ENCODE data around the gene DEFB113. TPM values are rescaled to one million over a fixed set of nuclear protein-coding genes. Genes with fewer than 3 reads are reported as not detected.

DEFB113 gene
- polyA plus RNA-seq, result not detected

GRCh38 chr6:49969605-49970004 is at the start of gene DEFB113:
Gene DEFB113, minus strand, starts transcription at chr6:49969625. Its CDS starts 0 bp downstream, at chr6:49969625.
- Mint-ChIP-seq H3K27me3 (ENCODE audit: low read depth in 3 of 3) (peaks cover 0 to 2% (median 0%) of the 10 kb centered on the region in 3 donors), H3K4me3 (no peak within 1 kb of the TSS), H3K27ac (no peak within 1 kb of the TSS), H3K36me3 (no peaks in the 10 kb centered on the region), H3K4me1 (no peaks in the 10 kb centered on the region), H3K9me3 (peaks cover 1 to 41% (median 10%) of the 10 kb centered on the region in 6 donors)
- no peak for DNase-seq

- Mint-ChIP-seq H3K36me3 (no peaks in the 10 kb centered on the region), H3K4me3 (no peak overlapping the region)
Measured at GRCh38 chr6:50007819-50008218, 38.4 kb upstream of the DEFB113 start.

GRCh38 chr6:50003139-50003538 is 33.7 kb upstream of the DEFB113 start:
- no peak overlapping the region for H3K4me3 Mint-ChIP-seq
- H3K27ac Mint-ChIP-seq, result no peak overlapping the region
- no peaks in the 10 kb centered on the region for H3K27me3 Mint-ChIP-seq (ENCODE audit: low read depth in 3 of 3)
- no peaks in the 10 kb centered on the region for H3K4me1 Mint-ChIP-seq
- H3K36me3 Mint-ChIP-seq, result no peaks in the 10 kb centered on the region
- peaks cover 1 to 25% (median 9%) of the 10 kb centered on the region in 6 donors for H3K9me3 Mint-ChIP-seq
- no peak for DNase-seq

More at GRCh38 chr6:50007819-50008218, 38.4 kb upstream of the DEFB113 start:
- Mint-ChIP-seq H3K27ac (no peak overlapping the region), H3K27me3 (ENCODE audit: low read depth in 3 of 3) (no peaks in the 10 kb centered on the region), H3K9me3 (peaks cover 2 to 23% (median 10%) of the 10 kb centered on the region in 6 donors), H3K4me1 (no peaks in the 10 kb centered on the region)
- DNase-seq, result no peak

GRCh38 chr6:49995278-49995677 is 25.9 kb upstream of the DEFB113 start:
- H3K4me3 Mint-ChIP-seq, result no peak overlapping the region

GRCh38 chr6:49988900-49989299 is 19.5 kb upstream of the DEFB113 start:
- H3K4me1 Mint-ChIP-seq, result no peaks in the 10 kb centered on the region
- DNase-seq, result no peak
- no peak overlapping the region for H3K4me3 Mint-ChIP-seq
- no peak overlapping the region for H3K27ac Mint-ChIP-seq
- no peaks in the 10 kb centered on the region for H3K36me3 Mint-ChIP-seq
- peaks cover 0 to 2% (median 0%) of the 10 kb centered on the region in 3 donors for H3K27me3 Mint-ChIP-seq (ENCODE audit: low read depth in 3 of 3)
- H3K9me3 Mint-ChIP-seq, result peaks cover 0 to 32% (median 15%) of the 10 kb centered on the region in 6 donors

More at GRCh38 chr6:49995278-49995677, 25.9 kb upstream of the DEFB113 start:
- H3K9me3 Mint-ChIP-seq, result peaks cover 0 to 25% (median 10%) of the 10 kb centered on the region in 6 donors
- H3K27ac Mint-ChIP-seq, result no peak overlapping the region
- H3K27me3 Mint-ChIP-seq (ENCODE audit: low read depth in 3 of 3), result no peaks in the 10 kb centered on the region
- no peaks in the 10 kb centered on the region for H3K4me1 Mint-ChIP-seq
- no peak for DNase-seq
- no peaks in the 10 kb centered on the region for H3K36me3 Mint-ChIP-seq

- Mint-ChIP-seq H3K27ac (no peak overlapping the region), H3K27me3 (ENCODE audit: low read depth in 3 of 3) (peaks cover 0 to 2% (median 0%) of the 10 kb centered on the region in 3 donors), H3K4me3 (no peak overlapping the region), H3K4me1 (no peaks in the 10 kb centered on the region), H3K36me3 (no peaks in the 10 kb centered on the region), H3K9me3 (peaks cover 0 to 23% (median 15%) of the 10 kb centered on the region in 6 donors)
- no peak for DNase-seq
Measured at GRCh38 chr6:49987749-49988148, 18.3 kb upstream of the DEFB113 start.

GRCh38 chr6:49986551-49986950 is 17.1 kb upstream of the DEFB113 start:
- Mint-ChIP-seq H3K27me3 (ENCODE audit: low read depth in 3 of 3) (peaks cover 0 to 5% (median 0%) of the 10 kb centered on the region in 3 donors), H3K4me1 (no peaks in the 10 kb centered on the region), H3K9me3 (peaks cover 1 to 25% (median 15%) of the 10 kb centered on the region in 6 donors), H3K27ac (no peak overlapping the region), H3K4me3 (no peak overlapping the region), H3K36me3 (no peaks in the 10 kb centered on the region)
- no peak for DNase-seq

GRCh38 chr6:49982046-49982445 is 12.6 kb upstream of the DEFB113 start:
- Mint-ChIP-seq H3K36me3 (no peaks in the 10 kb centered on the region), H3K27ac (no peak overlapping the region), H3K9me3 (peaks cover 4 to 30% (median 15%) of the 10 kb centered on the region in 6 donors), H3K4me3 (no peak overlapping the region), H3K27me3 (ENCODE audit: low read depth in 3 of 3) (peaks cover 0 to 3% (median 0%) of the 10 kb centered on the region in 3 donors), H3K4me1 (peaks cover 0 to 8% of the 10 kb centered on the region in 2 donors)
- DNase-seq, result no peak

- no peak overlapping the region for H3K4me3 Mint-ChIP-seq
- peaks cover 4 to 30% (median 15%) of the 10 kb centered on the region in 6 donors for H3K9me3 Mint-ChIP-seq
- H3K27ac Mint-ChIP-seq, result no peak overlapping the region
- no peaks in the 10 kb centered on the region for H3K36me3 Mint-ChIP-seq
- no peak for DNase-seq
- H3K27me3 Mint-ChIP-seq (ENCODE audit: low read depth in 3 of 3), result peaks cover 0 to 3% (median 0%) of the 10 kb centered on the region in 3 donors
- peaks cover 0 to 8% of the 10 kb centered on the region in 2 donors for H3K4me1 Mint-ChIP-seq
Measured at GRCh38 chr6:49980898-49981297, 11.5 kb upstream of the DEFB113 start.

GRCh38 chr6:49979584-49979983 is 10.2 kb upstream of the DEFB113 start:
- peaks cover 4 to 30% (median 12%) of the 10 kb centered on the region in 6 donors for H3K9me3 Mint-ChIP-seq
- no peak for DNase-seq
- peaks cover 0 to 8% of the 10 kb centered on the region in 2 donors for H3K4me1 Mint-ChIP-seq
- H3K27ac Mint-ChIP-seq, result peak overlapping the region in 1 of 6 donors; percentile 14
- peaks cover 0 to 3% (median 0%) of the 10 kb centered on the region in 3 donors for H3K27me3 Mint-ChIP-seq (ENCODE audit: low read depth in 3 of 3)
- no peak overlapping the region for H3K4me3 Mint-ChIP-seq
- H3K36me3 Mint-ChIP-seq, result no peaks in the 10 kb centered on the region

- H3K27me3 Mint-ChIP-seq (ENCODE audit: low read depth in 3 of 3), result peaks cover 0 to 3% (median 0%) of the 10 kb centered on the region in 3 donors
- H3K4me3 Mint-ChIP-seq, result peak overlapping the region in 3 of 5 donors; percentile 27 to 48 (median 29)
- peaks cover 0 to 8% of the 10 kb centered on the region in 2 donors for H3K4me1 Mint-ChIP-seq
- no peak overlapping the region for H3K27ac Mint-ChIP-seq
- peaks cover 4 to 30% (median 12%) of the 10 kb centered on the region in 6 donors for H3K9me3 Mint-ChIP-seq
- DNase-seq, result no peak
- H3K36me3 Mint-ChIP-seq, result no peaks in the 10 kb centered on the region
Measured at GRCh38 chr6:49978332-49979226, 9.2 kb upstream of the DEFB113 start.

GRCh38 chr6:49966823-49967222 is 2.6 kb downstream of the DEFB113 start:
- Mint-ChIP-seq H3K4me1 (no peaks in the 10 kb centered on the region), H3K27me3 (ENCODE audit: low read depth in 3 of 3) (peaks cover 0 to 2% (median 0%) of the 10 kb centered on the region in 3 donors), H3K36me3 (no peaks in the 10 kb centered on the region), H3K4me3 (no peak overlapping the region), H3K9me3 (peaks cover 1 to 34% (median 8%) of the 10 kb centered on the region in 6 donors), H3K27ac (no peak overlapping the region)
- DNase-seq, result no peak

- no peak overlapping the region for H3K27ac Mint-ChIP-seq
- no peak overlapping the region for H3K4me3 Mint-ChIP-seq
- no peaks in the 10 kb centered on the region for H3K27me3 Mint-ChIP-seq (ENCODE audit: low read depth in 3 of 3)
- H3K4me1 Mint-ChIP-seq, result no peaks in the 10 kb centered on the region
- no peaks in the 10 kb centered on the region for H3K36me3 Mint-ChIP-seq
- peaks cover 1 to 30% (median 8%) of the 10 kb centered on the region in 6 donors for H3K9me3 Mint-ChIP-seq
- no peak for DNase-seq
Measured at GRCh38 chr6:49966334-49966733, 3.1 kb downstream of the DEFB113 start.

GRCh38 chr6:49964064-49964463 is 5.4 kb downstream of the DEFB113 start, which contains the start of gene DEFB114:
Gene DEFB114, minus strand, starts transcription at chr6:49964164. Its CDS starts 59 bp downstream, at chr6:49964105.
- Mint-ChIP-seq H3K4me1 (no peaks in the 10 kb centered on the region), H3K27me3 (ENCODE audit: low read depth in 3 of 3) (no peaks in the 10 kb centered on the region), H3K27ac (no peak within 1 kb of the TSS), H3K4me3 (no peak within 1 kb of the TSS), H3K36me3 (no peaks in the 10 kb centered on the region), H3K9me3 (peaks cover 0 to 24% (median 7%) of the 10 kb centered on the region in 6 donors)
- no peak for DNase-seq
